H9 (cell line): ENCODE measurements around the gene NGDN. TPM values are rescaled to one million over a fixed set of nuclear protein-coding genes. Genes with fewer than 3 reads are reported as not detected.

Experiments used
- DNase-seq: peaks from one replicate; pipeline ENCODE4 v3.0.0-alpha.2; 2017
- H2AFZ ChIP-seq: one replicate; pipeline ENCODE4 v1.6.1; 2013; ENCODE audit warnings: mild to moderate bottlenecking, low read length, control low read depth, moderate library complexity
- H2AK5ac ChIP-seq: 2 replicates; pipeline ENCODE4 v1.6.1; 2013; ENCODE audit warnings: low read length, control low read depth, mixed read lengths; ENCODE audit not compliant: insufficient read length
- H2BK120ac ChIP-seq: one replicate; pipeline ENCODE4 v1.6.1; 2013; ENCODE audit warnings: low read depth, mild to moderate bottlenecking, low read length, control low read depth, inconsistent platforms; ENCODE audit not compliant: poor library complexity, severe bottlenecking
- H2BK12ac ChIP-seq: 2 replicates; pipeline ENCODE4 v1.6.1; 2013; ENCODE audit warnings: low read length, control low read depth, mixed read lengths, low read depth; ENCODE audit not compliant: insufficient read length
- H2BK15ac ChIP-seq: 2 replicates; pipeline ENCODE4 v1.6.1; 2013; ENCODE audit warnings: low read depth, low read length, control low read depth
- H2BK20ac ChIP-seq: one replicate; pipeline ENCODE4 v1.6.1; 2013; ENCODE audit warnings: low read depth, mild to moderate bottlenecking, low read length, control low read depth, inconsistent platforms; ENCODE audit not compliant: poor library complexity, severe bottlenecking
- H2BK5ac ChIP-seq: 2 replicates; pipeline ENCODE4 v1.6.1; 2013; ENCODE audit warnings: low read length, control low read depth, mixed read lengths; ENCODE audit not compliant: insufficient read length
- H3K14ac ChIP-seq: 2 replicates; pipeline ENCODE4 v1.6.1; 2013; ENCODE audit warnings: low read length, control low read depth; ENCODE audit not compliant: insufficient read depth
- H3K18ac ChIP-seq: 2 replicates; pipeline ENCODE4 v1.6.1; 2013; ENCODE audit warnings: low read depth, mild to moderate bottlenecking, mixed read lengths, low read length, control low read depth; ENCODE audit not compliant: insufficient read length
- H3K23ac ChIP-seq: 2 replicates; pipeline ENCODE4 v1.6.1; 2013; ENCODE audit warnings: low read length, control low read depth, mixed read lengths, low read depth; ENCODE audit not compliant: insufficient read length
- H3K23me2 ChIP-seq: 2 replicates; pipeline ENCODE4 v1.6.1; 2013; ENCODE audit warnings: low read depth, mild to moderate bottlenecking, mixed read lengths, low read length, control low read depth; ENCODE audit not compliant: insufficient read length, poor library complexity, severe bottlenecking
- H3K27ac ChIP-seq: 2 replicates; pipeline ENCODE4 v1.5.1; 2013; ENCODE audit warnings: low read length, control low read depth, mixed read lengths, low read depth; ENCODE audit not compliant: insufficient read length
- H3K27me3 ChIP-seq: 2 replicates; pipeline ENCODE4 v1.6.1; 2013; ENCODE audit warnings: low read length, control low read depth, inconsistent platforms; ENCODE audit not compliant: insufficient read depth
- H3K4ac ChIP-seq: 2 replicates; pipeline ENCODE4 v1.6.1; 2013; ENCODE audit warnings: low read depth, mild to moderate bottlenecking, control low read depth, inconsistent platforms, low read length, moderate library complexity
- H3K4me1 ChIP-seq: 2 replicates; pipeline ENCODE4 v1.6.1; 2013; ENCODE audit warnings: low read length, control low read depth, inconsistent platforms; ENCODE audit not compliant: insufficient read depth
- H3K4me2 ChIP-seq: 2 replicates; pipeline ENCODE4 v1.6.1; 2013; ENCODE audit warnings: low read length, control low read depth, mixed read lengths; ENCODE audit not compliant: insufficient read length, insufficient read depth
- H3K56ac ChIP-seq: 2 replicates; pipeline ENCODE4 v1.6.1; 2013; ENCODE audit warnings: low read depth, mild to moderate bottlenecking, mixed read lengths, low read length, control low read depth; ENCODE audit not compliant: insufficient read length
- H3K79me1 ChIP-seq: 2 replicates; pipeline ENCODE4 v1.6.1; 2013; ENCODE audit warnings: low read depth, mild to moderate bottlenecking, moderate library complexity, low read length, control low read depth, inconsistent platforms; ENCODE audit not compliant: insufficient read depth, poor library complexity, severe bottlenecking
- H3K79me2 ChIP-seq: 2 replicates; pipeline ENCODE4 v1.6.1; 2013; ENCODE audit warnings: low read length, control low read depth, inconsistent platforms; ENCODE audit not compliant: insufficient read depth
- H3K9ac ChIP-seq: 2 replicates; pipeline ENCODE4 v1.6.1; 2013; ENCODE audit warnings: low read length, control low read depth, mixed read lengths; ENCODE audit not compliant: insufficient read length; ENCODE audit errors: extremely low read depth
- H3K9me3 ChIP-seq: one replicate; pipeline ENCODE4 v1.6.1; 2013; ENCODE audit warnings: low read depth, low read length, inconsistent platforms; ENCODE audit not compliant: control insufficient read depth
- H3T11ph ChIP-seq: one replicate; pipeline ENCODE4 v1.6.1; 2013; ENCODE audit warnings: mild to moderate bottlenecking, low read length, control low read depth, inconsistent platforms
- H4K20me1 ChIP-seq: one replicate; pipeline ENCODE4 v1.6.1; 2013; ENCODE audit not compliant: control insufficient read depth, insufficient read length, insufficient read depth
- H4K5ac ChIP-seq: 2 replicates; pipeline ENCODE4 v1.6.1; 2013; ENCODE audit warnings: low read depth, mild to moderate bottlenecking, mixed read lengths, low read length, control low read depth; ENCODE audit not compliant: insufficient read length
- H4K8ac ChIP-seq: replicated peaks from 2 replicates; pipeline ENCODE4 v1.6.1; 2013; ENCODE audit warnings: low read length, control low read depth, mixed read lengths, low read depth; ENCODE audit not compliant: insufficient read length
- H4K91ac ChIP-seq: 2 replicates; pipeline ENCODE4 v1.6.1; 2013; ENCODE audit warnings: low read depth, mild to moderate bottlenecking, moderate library complexity, mixed read lengths, low read length, control low read depth; ENCODE audit not compliant: insufficient read length
- H3K27ac Mint-ChIP-seq, 3 experiments: 2 replicates in 2 of 3; 3 replicates in 1 of 3; pipeline ENCODE4 v1.8.0; 2020 to 2021; ENCODE audit warnings: mixed read lengths in 3 of 3, mild to moderate bottlenecking in 1 of 3, moderate library complexity in 1 of 3
- H3K27me3 Mint-ChIP-seq: 2 replicates; pipeline ENCODE4 v1.8.0; 2021; ENCODE audit warnings: low read depth, mild to moderate bottlenecking, moderate library complexity, mixed read lengths
- H3K36me3 Mint-ChIP-seq, 3 experiments: 2 replicates in 2 of 3; 3 replicates in 1 of 3; pipeline ENCODE4 v1.8.0; 2020 to 2021; ENCODE audit warnings: low read depth in 3 of 3, mixed read lengths in 3 of 3; ENCODE audit not compliant: insufficient read depth in 1 of 3
- H3K4me1 Mint-ChIP-seq, 2 experiments: 2 replicates each; pipeline ENCODE4 v1.8.0; 2020; ENCODE audit warnings: mixed read lengths in 2 of 2
- H3K4me3 Mint-ChIP-seq, 2 experiments: 2 replicates in 1 of 2; 3 replicates in 1 of 2; pipeline ENCODE4 v1.8.0; 2020 to 2021; ENCODE audit warnings: mild to moderate bottlenecking in 2 of 2, mixed read lengths in 2 of 2, moderate library complexity in 1 of 2
- H3K9me3 Mint-ChIP-seq, 2 experiments: 2 replicates in 1 of 2; 3 replicates in 1 of 2; pipeline ENCODE4 v1.8.0; 2020; ENCODE audit warnings: mild to moderate bottlenecking in 2 of 2, mixed read lengths in 2 of 2, moderate library complexity in 1 of 2
- CTCF ChIP-seq: fragments of 200-600 bp; sonication (generic); conservative IDR thresholded peaks from 3 replicates; pipeline ENCODE4 v1.8.0; 2021; ENCODE audit warnings: antibody characterized with exemption, mild to moderate bottlenecking
- WGBS: extraction: QIAGEN DNeasy Blood & Tissue Kit; methylation state at CpG from one replicate; pipeline ENCODE4 v1.1.7; 2013; ENCODE audit warnings: missing lambda C conversion rate, low lambda C conversion rate, mixed read lengths; ENCODE audit not compliant: insufficient read length; ENCODE audit errors: extremely low coverage; 5-methylcytosine and 5-hydroxymethylcytosine counted together
- total RNA-seq: library from RNA; stranded (reverse); gene quantifications from 2 replicates; pipeline ENCODE4 v1.2.1, GENCODE V29; 2021

Gene NGDN
- total RNA-seq, 1 experiment from 2014 or later: 53.1 TPM

GRCh38 chr14:23517650-23518326 lies 48.3 kb downstream of the NGDN start:
- Histone ChIP-seq H3K14ac (no peak overlapping the region), H3K27ac (no peak overlapping the region), H2BK20ac (no peak overlapping the region), H2BK12ac (no peak overlapping the region), H3K4me1 (peaks cover 15% of the 10 kb centered on the region; the same call in 1 of the 2 replicates), H3K56ac (no peak overlapping the region), H3K79me1 (no peaks in the 10 kb centered on the region), H3K4me2 (no peak overlapping the region), H4K8ac (no peak overlapping the region), H2BK120ac (no peak overlapping the region), H2BK5ac (no peak overlapping the region), H3K79me2 (no peaks in the 10 kb centered on the region), H2BK15ac (no peak overlapping the region), H4K20me1 (no peaks in the 10 kb centered on the region), H4K91ac (no peak overlapping the region), H2AFZ (no peak overlapping the region), H3K23me2 (peaks cover 3% of the 10 kb centered on the region), H2AK5ac (no peak overlapping the region), H3K18ac (no peak overlapping the region), H3K23ac (no peak overlapping the region), H3K4ac (no peak overlapping the region), H4K5ac (no peak overlapping the region), H3K9ac (no peak overlapping the region), H3K27me3 (no peaks in the 10 kb centered on the region; the same call in 1 of the 2 replicates), H3K9me3 (no peaks in the 10 kb centered on the region), H3T11ph (no peak overlapping the region)
- Mint-ChIP-seq H3K27me3 (peaks cover 20% of the 10 kb centered on the region), H3K27ac (no peak overlapping the region; a peak in 2 of 7 replicates), H3K4me1 (peaks cover 39 to 41% of the 10 kb centered on the region in 2 experiments), H3K36me3 (peaks cover 5 to 11% (median 9%) of the 10 kb centered on the region in 3 experiments; a peak in 5 of 7 replicates), H3K4me3 (peak overlapping the region in 1 of 2 experiments; percentile 17; a peak in 1 of 5 replicates), H3K9me3 (no peaks in the 10 kb centered on the region)
- TF ChIP-seq CTCF: peak; percentile 48
- no peak for DNase-seq
- no CpG with 5 or more reads among the region's 6 CpGs for WGBS
